NK-92 treated with Interleukin-12 subunit alpha and Interleukin-12 subunit beta, amount 100 ng/mL, for 24 hours (cell line): ENCODE data around the gene SCT.

ENCODE experiments used
- DNase-seq: peaks from one replicate; lab custom pipeline; 2025; lab: John Stamatoyannopoulos, UW

SCT gene

DNA sequence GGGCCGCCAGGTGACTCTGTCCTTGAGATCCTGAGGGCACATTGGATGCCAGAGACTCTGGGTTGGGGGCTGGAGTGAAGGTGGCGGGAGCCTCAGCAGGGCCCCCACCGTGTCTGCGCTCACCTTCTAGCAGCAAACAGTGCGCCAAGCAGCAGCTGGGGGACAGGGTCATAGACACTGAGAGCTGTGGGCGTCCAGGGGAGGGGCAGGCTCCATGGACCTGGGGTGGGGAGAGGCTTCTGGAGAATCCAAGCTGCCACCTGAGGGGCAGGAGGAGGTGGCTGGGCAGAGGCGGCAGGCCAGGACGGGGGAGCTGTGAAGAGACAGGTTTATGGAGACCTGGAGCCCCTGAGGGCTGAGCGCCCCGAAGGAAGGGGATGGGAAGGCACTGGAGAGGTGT lies 42.7 kb downstream of the SCT start:
- DNase-seq: no peak

DNA sequence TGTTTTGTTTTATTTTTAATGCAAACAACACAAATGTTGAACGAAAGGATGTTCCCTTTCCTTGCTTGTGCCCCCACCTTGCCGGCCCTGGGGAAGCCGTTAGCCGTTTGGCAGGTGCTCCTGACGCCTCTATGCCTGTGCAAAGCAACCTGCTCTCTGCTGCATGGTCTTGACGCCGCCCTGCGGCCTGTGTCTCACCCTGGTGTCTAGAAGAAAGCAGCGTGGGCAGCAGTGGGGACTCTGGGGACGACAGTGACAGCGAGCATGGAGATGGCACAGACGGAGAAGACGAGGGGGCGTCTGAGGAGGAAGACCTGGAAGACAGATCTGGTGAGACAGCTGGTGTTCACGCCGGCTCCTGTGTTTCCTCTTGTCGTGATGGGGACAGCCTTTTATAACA lies 45.2 kb downstream of the SCT start:
- DNase-seq: no peak

DNA sequence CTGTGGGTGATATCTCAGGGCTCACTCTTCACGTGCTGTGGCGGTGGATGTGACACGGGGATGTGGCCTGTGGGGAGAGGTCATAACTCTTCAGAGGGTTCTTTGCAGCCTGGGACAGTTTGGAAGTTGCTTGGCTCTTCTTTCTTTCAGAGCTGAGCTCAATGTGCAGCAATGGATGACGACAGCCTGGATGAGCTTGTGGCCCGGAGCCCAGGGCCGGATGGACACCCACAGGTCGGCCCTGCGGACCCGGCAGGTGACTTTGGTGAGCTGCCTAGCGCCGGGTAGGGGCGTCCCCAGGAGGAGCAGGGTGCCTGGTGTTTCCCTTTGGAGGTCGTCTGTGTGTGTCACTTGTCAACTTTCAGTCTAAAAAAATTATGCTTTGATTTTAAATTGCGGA lies 45.6 kb downstream of the SCT start:
- no peak for DNase-seq

DNA sequence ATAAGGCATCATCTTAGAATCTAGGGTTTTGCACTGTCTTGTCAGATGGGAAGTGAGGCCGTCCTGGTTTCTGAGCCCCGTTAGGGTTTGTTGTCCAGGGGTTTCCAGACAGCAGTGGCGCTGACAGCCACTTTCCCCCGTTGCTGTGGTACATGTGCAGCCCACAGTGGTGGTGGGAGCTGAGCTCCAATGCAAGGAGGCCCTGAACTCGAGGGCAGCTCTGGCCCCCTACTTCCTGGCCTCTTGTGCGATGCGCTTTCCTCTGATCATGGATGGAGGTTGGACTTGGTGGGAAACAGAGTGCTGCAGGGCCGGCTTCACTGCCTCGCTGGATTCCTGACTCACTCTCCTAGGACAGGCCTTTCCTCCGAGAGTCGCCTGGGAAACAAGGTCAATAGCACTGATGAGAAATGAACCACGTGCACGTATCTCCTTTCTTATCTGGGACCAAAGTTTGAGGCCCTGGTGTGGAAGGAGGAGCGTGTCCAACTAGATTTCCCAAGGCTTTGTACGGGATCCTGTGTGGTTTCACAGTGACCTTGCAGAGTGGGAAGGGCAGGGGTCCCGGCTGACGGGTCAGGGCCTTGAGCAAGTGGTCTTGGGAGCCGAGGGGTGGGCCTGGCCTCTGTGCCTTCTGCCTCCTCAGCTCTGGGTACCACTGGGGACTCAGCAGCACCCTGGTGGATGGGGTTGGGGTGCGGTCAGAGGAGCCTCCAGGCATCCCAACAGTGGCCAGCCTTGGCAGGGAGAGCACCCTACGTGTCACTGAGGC lies 47.0 kb downstream of the SCT start:
- no peak for DNase-seq

DNA sequence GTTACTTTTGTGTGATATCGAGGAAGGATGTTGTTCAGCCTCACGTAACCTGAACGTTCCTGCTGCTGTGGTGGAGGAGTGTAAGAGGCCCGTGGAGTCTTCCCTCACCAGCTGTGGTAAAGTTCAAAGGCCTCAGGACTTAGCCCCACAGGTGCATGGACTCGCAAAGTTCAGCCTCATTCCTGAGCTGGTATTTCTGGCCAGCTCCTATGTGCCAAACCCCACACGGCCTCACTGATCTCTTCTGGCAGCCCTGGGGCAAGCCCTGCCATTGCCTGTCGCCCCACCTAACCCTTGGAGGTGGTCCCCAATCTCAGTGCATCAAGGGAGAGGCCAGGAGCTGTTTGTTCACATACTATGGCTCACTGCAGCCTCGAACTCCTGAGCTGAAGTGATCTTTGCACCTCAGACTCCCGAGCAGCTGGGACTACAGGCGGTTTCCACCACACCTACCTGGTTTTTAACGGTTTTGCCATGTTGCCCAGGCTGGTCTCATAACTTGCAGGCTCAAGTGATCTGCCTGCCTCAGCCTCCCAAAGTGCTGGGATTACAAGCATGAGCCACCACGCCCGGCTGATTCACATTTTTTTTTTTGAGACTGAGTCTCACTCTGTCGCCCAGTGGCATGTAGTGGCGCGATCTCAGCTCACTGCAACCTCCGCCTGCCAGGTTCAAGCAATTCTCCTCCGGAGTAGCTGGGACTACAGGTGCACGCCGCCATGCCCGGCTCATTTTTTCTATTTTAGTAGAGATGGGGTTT lies 48.5 kb downstream of the SCT start:
- no peak for DNase-seq

DNA sequence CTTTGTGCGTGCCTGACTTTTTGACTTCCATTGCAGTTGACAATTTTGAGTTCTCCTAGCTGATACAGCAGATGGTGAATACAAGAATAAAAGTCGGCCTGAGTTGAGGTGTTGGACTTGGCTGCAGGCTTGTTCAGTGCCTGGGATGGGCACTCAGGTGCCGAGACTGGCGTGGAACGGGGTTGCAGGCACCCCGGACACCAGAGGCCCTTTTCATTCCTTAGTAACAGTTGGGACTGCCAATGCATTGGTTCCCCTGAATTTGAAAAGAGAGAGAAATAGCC lies 49.4 kb downstream of the SCT start:
- no peak for DNase-seq

DNA sequence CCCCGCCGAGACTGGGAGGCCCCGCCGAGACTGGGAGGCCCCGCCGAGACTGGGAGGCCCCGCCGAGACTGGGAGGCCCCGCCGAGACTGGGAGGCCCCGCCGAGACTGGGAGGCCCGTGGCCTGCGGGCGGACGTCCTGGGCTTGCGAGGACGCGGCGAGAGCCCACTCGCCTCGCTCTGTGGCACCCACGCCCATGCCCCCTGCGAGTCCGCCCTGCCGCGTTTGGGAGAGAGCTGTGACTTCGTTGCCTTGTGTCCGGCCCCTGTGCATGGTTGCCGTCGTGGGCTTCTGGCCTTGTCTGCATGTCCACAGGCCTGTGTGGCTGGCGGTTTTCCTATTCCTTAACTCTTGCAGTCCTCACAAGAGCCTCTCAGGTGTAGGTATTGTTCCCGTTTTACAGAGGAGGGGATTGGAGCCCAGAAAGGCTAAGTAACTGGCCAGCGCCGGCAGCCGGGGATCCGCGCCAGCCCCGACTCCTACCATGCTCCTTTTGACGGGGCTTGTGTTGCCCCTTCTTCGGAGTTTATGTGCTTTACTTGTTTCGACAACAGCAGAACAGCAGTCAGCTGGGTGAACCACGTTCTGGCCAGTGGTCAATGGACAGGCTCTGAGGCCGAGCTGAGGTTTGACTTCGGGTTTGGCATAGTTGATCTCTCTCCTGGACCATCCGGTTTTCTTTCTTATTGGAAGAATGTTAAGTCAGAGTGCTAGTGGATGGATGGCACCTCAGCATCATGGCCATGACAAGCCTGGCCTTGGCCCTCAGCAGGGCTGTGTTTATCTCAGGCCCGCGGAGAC lies 50.0 kb downstream of the SCT start:
- DNase-seq: no peak
